GM23338 (cell line): ENCODE data around the gene THRB. TPM values are rescaled to one million over a fixed set of nuclear protein-coding genes. Genes with fewer than 3 reads are reported as not detected.

Source experiments
- ATAC-seq: fragments of 200-7000 bp; cut with Tn5 transposase; 3 replicates; pipeline ENCODE4 v1.9.1; 2020
- DNase-seq: peaks from one replicate; pipeline ENCODE4 v3.0.0-alpha.2; 2015; ENCODE audit warnings: low spot score
- H2AFZ ChIP-seq: fragments of 200-600 bp; sonication (generic); 2 replicates; pipeline ENCODE4 v1.8.0; 2016; ENCODE audit warnings: antibody characterized with exemption, mild to moderate bottlenecking, moderate library complexity
- H3F3A ChIP-seq: fragments of 200-600 bp; sonication (generic); replicated peaks from 2 replicates; pipeline ENCODE4 v1.8.0; 2017; ENCODE audit warnings: antibody characterized with exemption, mixed run types, low read depth
- H3K27ac ChIP-seq: fragments of 200-600 bp; sonication (generic); 2 replicates; pipeline ENCODE4 v1.6.1; 2016; ENCODE audit warnings: low read depth
- H3K27me3 ChIP-seq: fragments of 200-600 bp; sonication (generic); 2 replicates; pipeline ENCODE4 v1.8.0; 2016; ENCODE audit warnings: mild to moderate bottlenecking, mixed run types, moderate library complexity; ENCODE audit not compliant: insufficient read depth
- H3K36me3 ChIP-seq: fragments of 200-600 bp; sonication (generic); 2 replicates; pipeline ENCODE4 v1.8.0; 2016; ENCODE audit warnings: mild to moderate bottlenecking; ENCODE audit not compliant: insufficient read depth
- H3K4me1 ChIP-seq: fragments of 200-600 bp; sonication (generic); 2 replicates; pipeline ENCODE4 v1.8.0; 2016; ENCODE audit warnings: mild to moderate bottlenecking, moderate library complexity; ENCODE audit not compliant: insufficient read depth
- H3K4me2 ChIP-seq: fragments of 200-600 bp; sonication (generic); 2 replicates; pipeline ENCODE4 v1.7.1; 2017; ENCODE audit warnings: mixed run types
- H3K4me3 ChIP-seq: fragments of 200-600 bp; sonication (generic); 2 replicates; pipeline ENCODE4 v1.6.1; 2016; ENCODE audit warnings: mixed run types
- H3K79me2 ChIP-seq: fragments of 200-600 bp; sonication (generic); replicated peaks from 2 replicates; pipeline ENCODE4 v1.8.0; 2017; ENCODE audit warnings: mild to moderate bottlenecking; ENCODE audit not compliant: insufficient read depth
- H3K9me2 ChIP-seq: fragments of 200-600 bp; sonication (generic); 2 replicates; pipeline ENCODE4 v1.8.0; 2017; ENCODE audit not compliant: insufficient read depth
- H4K20me1 ChIP-seq: fragments of 200-600 bp; sonication (generic); replicated peaks from 2 replicates; pipeline ENCODE4 v1.8.0; 2017; ENCODE audit warnings: mild to moderate bottlenecking; ENCODE audit not compliant: insufficient read depth
- H3K27ac Mint-ChIP-seq: 2 replicates; pipeline ENCODE4 v1.8.0; 2020; ENCODE audit warnings: inconsistent platforms, mild to moderate bottlenecking, moderate library complexity, mixed read lengths
- H3K27me3 Mint-ChIP-seq: 3 replicates; pipeline ENCODE4 v1.8.0; 2022; ENCODE audit warnings: low read depth, mild to moderate bottlenecking, moderate library complexity, mixed read lengths, inconsistent platforms; ENCODE audit not compliant: insufficient read depth, poor library complexity
- H3K36me3 Mint-ChIP-seq: 3 replicates; pipeline ENCODE4 v1.8.0; 2021; ENCODE audit warnings: low read depth, mild to moderate bottlenecking, inconsistent platforms, moderate library complexity, mixed read lengths
- H3K4me1 Mint-ChIP-seq: 3 replicates; pipeline ENCODE4 v1.8.0; 2020; ENCODE audit warnings: mild to moderate bottlenecking, inconsistent platforms, mixed read lengths
- H3K4me3 Mint-ChIP-seq: 3 replicates; pipeline ENCODE4 v1.8.0; 2021; ENCODE audit warnings: moderate library complexity, mild to moderate bottlenecking, inconsistent platforms, mixed read lengths
- H3K9me3 Mint-ChIP-seq: 3 replicates; pipeline ENCODE4 v1.8.0; 2020; ENCODE audit warnings: moderate library complexity, mild to moderate bottlenecking, inconsistent platforms, mixed read lengths
- CREB1 ChIP-seq: fragments of 250-450 bp; sonication (Bioruptor Pico); IDR thresholded peaks from 2 replicates; pipeline ENCODE4 v1.5.0; 2020; ENCODE audit warnings: low read depth, mild to moderate bottlenecking, moderate library complexity
- EZH2 ChIP-seq: fragments of 200-600 bp; sonication (generic); IDR thresholded peaks from one replicate; pipeline ENCODE4 v1.8.0; 2017; ENCODE audit warnings: antibody characterized with exemption, mild to moderate bottlenecking, low read depth; ENCODE audit not compliant: unreplicated experiment
- EZH2phosphoT487 ChIP-seq: fragments of 200-600 bp; sonication (generic); IDR thresholded peaks from one replicate; pipeline ENCODE4 v1.8.1; 2018; ENCODE audit warnings: antibody characterized with exemption; ENCODE audit not compliant: unreplicated experiment
- JUNB ChIP-seq: IDR thresholded peaks from one replicate; pipeline ENCODE4 v1.6.1; 2016; ENCODE audit warnings: antibody characterized with exemption; ENCODE audit not compliant: unreplicated experiment
- NANOG ChIP-seq: IDR thresholded peaks from 2 replicates; pipeline ENCODE4 v1.6.1; 2016; ENCODE audit warnings: antibody characterized with exemption, borderline replicate concordance
- POLR2AphosphoS5 ChIP-seq: IDR thresholded peaks from 2 replicates; pipeline ENCODE4 v1.6.1; 2016; ENCODE audit warnings: antibody characterized with exemption, low read depth
- STAT1 ChIP-seq: IDR thresholded peaks from one replicate; pipeline ENCODE4 v1.6.1; 2016; ENCODE audit warnings: antibody characterized with exemption; ENCODE audit not compliant: unreplicated experiment
- ZNF114 ChIP-seq: fragments of 250-450 bp; sonication (Bioruptor Pico); IDR thresholded peaks from 2 replicates; pipeline ENCODE4 v1.5.0; 2020; ENCODE audit warnings: mild to moderate bottlenecking, moderate library complexity
- ZNF331 ChIP-seq: fragments of 250-450 bp; sonication (Bioruptor Pico); IDR thresholded peaks from 2 replicates; pipeline ENCODE4 v1.5.0; 2020; ENCODE audit warnings: low read depth, mild to moderate bottlenecking, moderate library complexity
- polyA plus RNA-seq: library from polyadenylated mRNA; unstranded; fragments of >200 nt; fragmentation: Nextera tagmentation; extraction: Ambion mirVana; gene quantifications from 2 replicates; pipeline ENCODE4 v1.2.1, GENCODE V29; 2016
- total RNA-seq: library from RNA; depleted of rRNA; stranded (reverse); fragments of >200 nt; shearing (Covaris generic); gene quantifications from 2 replicates; pipeline ENCODE4 v1.2.3, GENCODE V29; 2014
- TF ChIP-seq, protein P1 (sequence below), 2 experiments: fragments of 200-600 bp in 1 of 2; sonication (generic) in 1 of 2; conservative IDR thresholded peaks; 2 replicates each; pipeline versions ENCODE4 v1.5.1 to v1.6.1; 2016 to 2017; ENCODE audit warnings: antibody characterized with exemption in 2 of 2, low read depth in 2 of 2, mild to moderate bottlenecking in 2 of 2, moderate library complexity in 1 of 2
- TF ChIP-seq, protein P2 (sequence below): IDR thresholded peaks from 2 replicates; pipeline ENCODE4 v1.6.1; 2016; ENCODE audit warnings: antibody characterized with exemption
- TF ChIP-seq, protein P3 (sequence below): IDR thresholded peaks from one replicate; pipeline ENCODE4 v1.6.1; 2018; ENCODE audit warnings: antibody characterized with exemption; ENCODE audit not compliant: unreplicated experiment
- TF ChIP-seq, protein P4 (sequence below): fragments of 250-450 bp; sonication (Bioruptor Pico); IDR thresholded peaks from 2 replicates; pipeline ENCODE4 v1.5.0; 2020; ENCODE audit warnings: mild to moderate bottlenecking, moderate library complexity

THRB gene
- total and polyA plus RNA-seq, 2 experiments from 2014 or later: 1.7 to 3.2 TPM

GRCh38 chr3:24506966-24507775 is 12.5 kb upstream of the THRB start:
- Histone ChIP-seq H3K9me2 (no peaks in the 10 kb centered on the region), H3F3A (no peaks in the 10 kb centered on the region), H3K79me2 (no peaks in the 10 kb centered on the region), H3K27me3 (no peaks in the 10 kb centered on the region), H4K20me1 (no peaks in the 10 kb centered on the region), H3K4me3 (no peak overlapping the region), H3K4me2 (no peak overlapping the region), H3K36me3 (no peaks in the 10 kb centered on the region), H3K4me1 (no peaks in the 10 kb centered on the region), H3K27ac (no peak overlapping the region), H2AFZ (no peak overlapping the region)
- no peak for TF ChIP-seq EZH2
- TF ChIP-seq, protein P1, sequence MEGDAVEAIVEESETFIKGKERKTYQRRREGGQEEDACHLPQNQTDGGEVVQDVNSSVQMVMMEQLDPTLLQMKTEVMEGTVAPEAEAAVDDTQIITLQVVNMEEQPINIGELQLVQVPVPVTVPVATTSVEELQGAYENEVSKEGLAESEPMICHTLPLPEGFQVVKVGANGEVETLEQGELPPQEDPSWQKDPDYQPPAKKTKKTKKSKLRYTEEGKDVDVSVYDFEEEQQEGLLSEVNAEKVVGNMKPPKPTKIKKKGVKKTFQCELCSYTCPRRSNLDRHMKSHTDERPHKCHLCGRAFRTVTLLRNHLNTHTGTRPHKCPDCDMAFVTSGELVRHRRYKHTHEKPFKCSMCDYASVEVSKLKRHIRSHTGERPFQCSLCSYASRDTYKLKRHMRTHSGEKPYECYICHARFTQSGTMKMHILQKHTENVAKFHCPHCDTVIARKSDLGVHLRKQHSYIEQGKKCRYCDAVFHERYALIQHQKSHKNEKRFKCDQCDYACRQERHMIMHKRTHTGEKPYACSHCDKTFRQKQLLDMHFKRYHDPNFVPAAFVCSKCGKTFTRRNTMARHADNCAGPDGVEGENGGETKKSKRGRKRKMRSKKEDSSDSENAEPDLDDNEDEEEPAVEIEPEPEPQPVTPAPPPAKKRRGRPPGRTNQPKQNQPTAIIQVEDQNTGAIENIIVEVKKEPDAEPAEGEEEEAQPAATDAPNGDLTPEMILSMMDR (conservative IDR thresholded peaks at IDR 0.05; ENCODE audit: low read depth in 2 of 2): no peak
- no peak for TF ChIP-seq NANOG
- no peak for TF ChIP-seq ZNF114 (CRISPR knock-in tag)
- no peak for TF ChIP-seq STAT1
- TF ChIP-seq, protein P2, sequence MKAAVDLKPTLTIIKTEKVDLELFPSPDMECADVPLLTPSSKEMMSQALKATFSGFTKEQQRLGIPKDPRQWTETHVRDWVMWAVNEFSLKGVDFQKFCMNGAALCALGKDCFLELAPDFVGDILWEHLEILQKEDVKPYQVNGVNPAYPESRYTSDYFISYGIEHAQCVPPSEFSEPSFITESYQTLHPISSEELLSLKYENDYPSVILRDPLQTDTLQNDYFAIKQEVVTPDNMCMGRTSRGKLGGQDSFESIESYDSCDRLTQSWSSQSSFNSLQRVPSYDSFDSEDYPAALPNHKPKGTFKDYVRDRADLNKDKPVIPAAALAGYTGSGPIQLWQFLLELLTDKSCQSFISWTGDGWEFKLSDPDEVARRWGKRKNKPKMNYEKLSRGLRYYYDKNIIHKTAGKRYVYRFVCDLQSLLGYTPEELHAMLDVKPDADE: no peak
- TF ChIP-seq, protein P3, sequence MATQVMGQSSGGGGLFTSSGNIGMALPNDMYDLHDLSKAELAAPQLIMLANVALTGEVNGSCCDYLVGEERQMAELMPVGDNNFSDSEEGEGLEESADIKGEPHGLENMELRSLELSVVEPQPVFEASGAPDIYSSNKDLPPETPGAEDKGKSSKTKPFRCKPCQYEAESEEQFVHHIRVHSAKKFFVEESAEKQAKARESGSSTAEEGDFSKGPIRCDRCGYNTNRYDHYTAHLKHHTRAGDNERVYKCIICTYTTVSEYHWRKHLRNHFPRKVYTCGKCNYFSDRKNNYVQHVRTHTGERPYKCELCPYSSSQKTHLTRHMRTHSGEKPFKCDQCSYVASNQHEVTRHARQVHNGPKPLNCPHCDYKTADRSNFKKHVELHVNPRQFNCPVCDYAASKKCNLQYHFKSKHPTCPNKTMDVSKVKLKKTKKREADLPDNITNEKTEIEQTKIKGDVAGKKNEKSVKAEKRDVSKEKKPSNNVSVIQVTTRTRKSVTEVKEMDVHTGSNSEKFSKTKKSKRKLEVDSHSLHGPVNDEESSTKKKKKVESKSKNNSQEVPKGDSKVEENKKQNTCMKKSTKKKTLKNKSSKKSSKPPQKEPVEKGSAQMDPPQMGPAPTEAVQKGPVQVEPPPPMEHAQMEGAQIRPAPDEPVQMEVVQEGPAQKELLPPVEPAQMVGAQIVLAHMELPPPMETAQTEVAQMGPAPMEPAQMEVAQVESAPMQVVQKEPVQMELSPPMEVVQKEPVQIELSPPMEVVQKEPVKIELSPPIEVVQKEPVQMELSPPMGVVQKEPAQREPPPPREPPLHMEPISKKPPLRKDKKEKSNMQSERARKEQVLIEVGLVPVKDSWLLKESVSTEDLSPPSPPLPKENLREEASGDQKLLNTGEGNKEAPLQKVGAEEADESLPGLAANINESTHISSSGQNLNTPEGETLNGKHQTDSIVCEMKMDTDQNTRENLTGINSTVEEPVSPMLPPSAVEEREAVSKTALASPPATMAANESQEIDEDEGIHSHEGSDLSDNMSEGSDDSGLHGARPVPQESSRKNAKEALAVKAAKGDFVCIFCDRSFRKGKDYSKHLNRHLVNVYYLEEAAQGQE: no peak
- TF ChIP-seq POLR2AphosphoS5: no peak
- TF ChIP-seq EZH2phosphoT487: no peak
- no peak for TF ChIP-seq CREB1 (CRISPR knock-in tag)
- TF ChIP-seq JUNB: no peak
- no peak for TF ChIP-seq ZNF331
- TF ChIP-seq, protein P4, sequence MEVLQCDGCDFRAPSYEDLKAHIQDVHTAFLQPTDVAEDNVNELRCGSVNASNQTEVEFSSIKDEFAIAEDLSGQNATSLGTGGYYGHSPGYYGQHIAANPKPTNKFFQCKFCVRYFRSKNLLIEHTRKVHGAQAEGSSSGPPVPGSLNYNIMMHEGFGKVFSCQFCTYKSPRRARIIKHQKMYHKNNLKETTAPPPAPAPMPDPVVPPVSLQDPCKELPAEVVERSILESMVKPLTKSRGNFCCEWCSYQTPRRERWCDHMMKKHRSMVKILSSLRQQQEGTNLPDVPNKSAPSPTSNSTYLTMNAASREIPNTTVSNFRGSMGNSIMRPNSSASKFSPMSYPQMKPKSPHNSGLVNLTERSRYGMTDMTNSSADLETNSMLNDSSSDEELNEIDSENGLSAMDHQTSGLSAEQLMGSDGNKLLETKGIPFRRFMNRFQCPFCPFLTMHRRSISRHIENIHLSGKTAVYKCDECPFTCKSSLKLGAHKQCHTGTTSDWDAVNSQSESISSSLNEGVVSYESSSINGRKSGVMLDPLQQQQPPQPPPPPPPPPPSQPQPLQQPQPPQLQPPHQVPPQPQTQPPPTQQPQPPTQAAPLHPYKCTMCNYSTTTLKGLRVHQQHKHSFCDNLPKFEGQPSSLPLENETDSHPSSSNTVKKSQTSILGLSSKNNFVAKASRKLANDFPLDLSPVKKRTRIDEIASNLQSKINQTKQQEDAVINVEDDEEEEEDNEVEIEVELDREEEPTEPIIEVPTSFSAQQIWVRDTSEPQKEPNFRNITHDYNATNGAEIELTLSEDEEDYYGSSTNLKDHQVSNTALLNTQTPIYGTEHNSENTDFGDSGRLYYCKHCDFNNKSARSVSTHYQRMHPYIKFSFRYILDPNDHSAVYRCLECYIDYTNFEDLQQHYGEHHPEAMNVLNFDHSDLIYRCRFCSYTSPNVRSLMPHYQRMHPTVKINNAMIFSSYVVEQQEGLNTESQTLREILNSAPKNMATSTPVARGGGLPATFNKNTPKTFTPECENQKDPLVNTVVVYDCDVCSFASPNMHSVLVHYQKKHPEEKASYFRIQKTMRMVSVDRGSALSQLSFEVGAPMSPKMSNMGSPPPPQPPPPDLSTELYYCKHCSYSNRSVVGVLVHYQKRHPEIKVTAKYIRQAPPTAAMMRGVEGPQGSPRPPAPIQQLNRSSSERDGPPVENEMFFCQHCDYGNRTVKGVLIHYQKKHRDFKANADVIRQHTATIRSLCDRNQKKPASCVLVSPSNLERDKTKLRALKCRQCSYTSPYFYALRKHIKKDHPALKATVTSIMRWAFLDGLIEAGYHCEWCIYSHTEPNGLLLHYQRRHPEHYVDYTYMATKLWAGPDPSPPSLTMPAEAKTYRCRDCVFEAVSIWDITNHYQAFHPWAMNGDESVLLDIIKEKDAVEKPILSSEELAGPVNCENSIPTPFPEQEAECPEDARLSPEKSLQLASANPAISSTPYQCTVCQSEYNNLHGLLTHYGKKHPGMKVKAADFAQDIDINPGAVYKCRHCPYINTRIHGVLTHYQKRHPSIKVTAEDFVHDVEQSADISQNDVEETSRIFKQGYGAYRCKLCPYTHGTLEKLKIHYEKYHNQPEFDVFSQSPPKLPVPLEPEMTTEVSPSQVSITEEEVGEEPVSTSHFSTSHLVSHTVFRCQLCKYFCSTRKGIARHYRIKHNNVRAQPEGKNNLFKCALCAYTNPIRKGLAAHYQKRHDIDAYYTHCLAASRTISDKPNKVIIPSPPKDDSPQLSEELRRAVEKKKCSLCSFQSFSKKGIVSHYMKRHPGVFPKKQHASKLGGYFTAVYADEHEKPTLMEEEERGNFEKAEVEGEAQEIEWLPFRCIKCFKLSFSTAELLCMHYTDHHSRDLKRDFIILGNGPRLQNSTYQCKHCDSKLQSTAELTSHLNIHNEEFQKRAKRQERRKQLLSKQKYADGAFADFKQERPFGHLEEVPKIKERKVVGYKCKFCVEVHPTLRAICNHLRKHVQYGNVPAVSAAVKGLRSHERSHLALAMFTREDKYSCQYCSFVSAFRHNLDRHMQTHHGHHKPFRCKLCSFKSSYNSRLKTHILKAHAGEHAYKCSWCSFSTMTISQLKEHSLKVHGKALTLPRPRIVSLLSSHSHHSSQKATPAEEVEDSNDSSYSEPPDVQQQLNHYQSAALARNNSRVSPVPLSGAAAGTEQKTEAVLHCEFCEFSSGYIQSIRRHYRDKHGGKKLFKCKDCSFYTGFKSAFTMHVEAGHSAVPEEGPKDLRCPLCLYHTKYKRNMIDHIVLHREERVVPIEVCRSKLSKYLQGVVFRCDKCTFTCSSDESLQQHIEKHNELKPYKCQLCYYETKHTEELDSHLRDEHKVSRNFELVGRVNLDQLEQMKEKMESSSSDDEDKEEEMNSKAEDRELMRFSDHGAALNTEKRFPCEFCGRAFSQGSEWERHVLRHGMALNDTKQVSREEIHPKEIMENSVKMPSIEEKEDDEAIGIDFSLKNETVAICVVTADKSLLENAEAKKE: no peak
- Mint-ChIP-seq H3K27ac (no peak overlapping the region), H3K36me3 (no peaks in the 10 kb centered on the region), H3K4me1 (peaks cover 7% of the 10 kb centered on the region; the same call in 2 of the 3 replicates), H3K27me3 (peaks cover 2% of the 10 kb centered on the region), H3K9me3 (no peaks in the 10 kb centered on the region), H3K4me3 (no peak overlapping the region)
- DNase-seq (no peak), ATAC-seq (no peak)
